HepG2 (cell line): ENCODE results near the gene GRK3. TPM values are rescaled to one million over a fixed set of nuclear protein-coding genes. Genes with fewer than 3 reads are reported as not detected.

Experiments
- ATAC-seq: fragments of 200-7000 bp; cut with Tn5 transposase; 3 replicates; pipeline ENCODE4 v1.9.1; 2020; ENCODE audit warnings: mild to moderate bottlenecking, moderate library complexity
- BruUV-seq: library from RNA; stranded (reverse); fragments of 400-500 nt; replicated peaks from 2 replicates; lab custom pipeline; 2021; lab: Mats Ljungman, UMichigan
- CTCF ChIA-PET: fragments of 300-600 bp; formaldehyde crosslinking; extraction: SDS; loops from one replicate; lab custom pipeline; 2021; ENCODE audit warnings: low total read pairs, inconsistent platforms, low intra/inter-chr PET ratio; lab: Yijun Ruan, JAX
- POLR2A ChIA-PET: fragments of 350-600 bp; sonication (Branson Sonifier 250); formaldehyde crosslinking; loops from one replicate; lab custom pipeline; 2020; ENCODE audit warnings: antibody characterized with exemption, inconsistent platforms; lab: Yijun Ruan, JAX
- DNase-seq: peaks from one replicate; pipeline ENCODE4 v3.0.0-alpha.2; 2015; ENCODE audit warnings: low spot score
- FAIRE-seq: peaks from 3 replicates; lab custom pipeline; 2011; peaks lifted over from hg19 to GRCh38; lab: Jason Lieb, UNC
- H2AFZ ChIP-seq: one replicate; pipeline ENCODE4 v1.6.1; 2011; ENCODE audit warnings: low read length, inconsistent platforms
- H3K27ac ChIP-seq: fragments of 300-600 bp; 3 replicates; pipeline ENCODE4 v1.8.0; 2011; ENCODE audit warnings: mixed run types, mild to moderate bottlenecking, mixed read lengths, low read length, inconsistent platforms; ENCODE audit not compliant: insufficient read depth; ENCODE audit errors: extremely low read length
- H3K27me3 ChIP-seq, 2 experiments: fragments of 200-600 bp in 1 of 2; 2 replicates in 1 of 2; 3 replicates in 1 of 2; pipeline versions ENCODE4 v1.6.0 to v1.8.0; 2011; ENCODE audit warnings: low read length in 2 of 2, mild to moderate bottlenecking in 2 of 2, moderate library complexity in 2 of 2, inconsistent platforms in 1 of 2; ENCODE audit not compliant: insufficient read depth in 2 of 2, control insufficient read depth in 1 of 2
- H3K36me3 ChIP-seq, 2 experiments: fragments of 200-600 bp in 1 of 2; replicated peaks in 1 of 2; 2 replicates in 1 of 2; 3 replicates in 1 of 2; pipeline versions ENCODE4 v1.5.1 to v1.8.0; 2011; ENCODE audit warnings: low read length in 2 of 2, inconsistent platforms in 1 of 2; ENCODE audit not compliant: insufficient read depth in 2 of 2, control insufficient read depth in 1 of 2
- H3K4me1 ChIP-seq: 2 replicates; pipeline ENCODE4 v1.5.1; 2012; ENCODE audit warnings: low read length, inconsistent platforms; ENCODE audit not compliant: insufficient read depth
- H3K4me2 ChIP-seq: 2 replicates; pipeline ENCODE4 v1.6.0; 2011; ENCODE audit warnings: low read depth, low read length, inconsistent platforms
- H3K4me3 ChIP-seq, 3 experiments: fragments of 200-600 bp in 1 of 3; sonication (generic), shearing (Covaris generic) in 1 of 3; replicated peaks in 1 of 3; 2 replicates each; pipeline ENCODE4 v1.5.1; 2011 to 2016; ENCODE audit warnings: low read length in 3 of 3, inconsistent platforms in 2 of 3, low read depth in 2 of 3, mild to moderate bottlenecking in 2 of 3, control low read depth in 1 of 3, mixed read lengths in 1 of 3; ENCODE audit not compliant: insufficient read depth in 1 of 3
- H3K79me2 ChIP-seq: one replicate; pipeline ENCODE4 v1.6.1; 2011; ENCODE audit warnings: low read length, inconsistent platforms; ENCODE audit not compliant: insufficient read depth
- H3K9ac ChIP-seq: 2 replicates; pipeline ENCODE4 v1.6.0; 2011; ENCODE audit warnings: mild to moderate bottlenecking, low read depth, low read length, inconsistent platforms; ENCODE audit not compliant: insufficient read depth
- H3K9me3 ChIP-seq: 2 replicates; pipeline ENCODE4 v1.5.1; 2012; ENCODE audit warnings: mild to moderate bottlenecking, low read length
- H4K20me1 ChIP-seq: 2 replicates; pipeline ENCODE4 v1.6.0; 2011; ENCODE audit warnings: inconsistent platforms, mild to moderate bottlenecking, low read length, moderate library complexity; ENCODE audit not compliant: insufficient read depth
- ARNTL ChIP-seq: sonication (generic); formaldehyde crosslinking; IDR thresholded peaks from 2 replicates; pipeline ENCODE4 v1.4.0; 2020; ENCODE audit warnings: mild to moderate bottlenecking, missing genetic modification reagents
- CREB1 ChIP-seq, 2 experiments: fragments of 450-650 bp in 1 of 2; IDR thresholded peaks; 2 replicates each; pipeline ENCODE4 v1.6.1; 2016 to 2017; ENCODE audit warnings: control low read depth in 1 of 2, mild to moderate bottlenecking in 1 of 2, missing compliant biosample characterization in 1 of 2, missing genetic modification characterization in 1 of 2
- EHMT2 ChIP-seq: fragments of 200-600 bp; sonication (generic); IDR thresholded peaks from 2 replicates; pipeline ENCODE4 v1.7.0; 2017; ENCODE audit warnings: antibody characterized with exemption, low read depth, low read length, borderline replicate concordance
- KLF12 ChIP-seq: sonication (generic); formaldehyde crosslinking; IDR thresholded peaks from 2 replicates; pipeline ENCODE4 v1.4.0; 2020; ENCODE audit warnings: missing genetic modification reagents, borderline replicate concordance
- PATZ1 ChIP-seq: sonication (generic); formaldehyde crosslinking; IDR thresholded peaks from 2 replicates; pipeline ENCODE4 v1.4.0; 2020; ENCODE audit warnings: missing genetic modification reagents
- RFXAP ChIP-seq: sonication (generic); formaldehyde crosslinking; IDR thresholded peaks from 2 replicates; pipeline ENCODE4 v1.4.0; 2020; ENCODE audit warnings: missing genetic modification reagents, borderline replicate concordance
- SALL1 ChIP-seq: sonication (generic); formaldehyde crosslinking; IDR thresholded peaks from 2 replicates; pipeline ENCODE4 v1.8.0; 2022; ENCODE audit warnings: mild to moderate bottlenecking, missing genetic modification reagents
- TGIF2 ChIP-seq: IDR thresholded peaks from 2 replicates; pipeline ENCODE4 v1.6.1; 2016; ENCODE audit warnings: control low read depth, missing compliant biosample characterization
- ZBTB42 ChIP-seq: sonication (generic); formaldehyde crosslinking; IDR thresholded peaks from 2 replicates; pipeline ENCODE4 v1.5.0; 2020; ENCODE audit warnings: mild to moderate bottlenecking, missing genetic modification reagents
- ZNF790 ChIP-seq: sonication (generic); formaldehyde crosslinking; IDR thresholded peaks from 2 replicates; pipeline ENCODE4 v1.8.0; 2022; ENCODE audit warnings: missing genetic modification reagents, mild to moderate bottlenecking, borderline replicate concordance
- WGBS: methylation state at CpG from one replicate; pipeline ENCODE4 v1.1.6; 2017; ENCODE audit warnings: low lambda C conversion rate; 5-methylcytosine and 5-hydroxymethylcytosine counted together
- in situ Hi-C: cut with HindIII; loops from 2 replicates; pipeline ENCODE4 v1.10.0; 2017; ENCODE audit warnings: low pct_unique_long_range_greater_than_20kb; ENCODE audit not compliant: extremely low pct_ligation_motif_present
- intact Hi-C: fragments of 100-400 bp; cut with micrococcal nuclease; formaldehyde crosslinking; loops from one replicate; pipeline ENCODE4 v1.10.0; 2022; ENCODE audit not compliant: unreplicated experiment
- polyA plus RNA-seq, 8 experiments: library from polyadenylated mRNA; depleted of rRNA in 3 of 8; stranded (reverse) in 7 of 8; unstranded in 1 of 8; fragments of >200 nt; fragmentation: Illumina TruSeq in 4 of 8; extraction: Trizol in 4 of 8; gene quantifications; 2 replicates each; pipeline versions ENCODE4 v1.2.1 to v1.2.3, GENCODE V29; 2011 to 2016; ENCODE audit warnings: low read depth in 4 of 8, missing spikeins in 1 of 8, mixed read lengths in 1 of 8; ENCODE audit not compliant: insufficient read depth in 1 of 8
- total RNA-seq, 5 experiments: library from RNA; depleted of rRNA; stranded (reverse); fragments of >200 nt; fragmentation: Illumina TruSeq; extraction: Trizol; gene quantifications; 2 replicates each; pipeline ENCODE4 v1.2.3, GENCODE V29; 2016; ENCODE audit warnings: low read depth in 1 of 5

The GRK3 gene
- total and polyA plus RNA-seq, 2 of the 13 experiments (the other 11 are each of a cell fraction or from before 2014, with no cell fraction given), result 8.5 to 16.7 TPM

GRCh38 chr22:25645266-25645665, 80.8 kb downstream of the GRK3 start:
- Histone ChIP-seq H3K9ac (no peak overlapping the region), H3K27ac (no peak overlapping the region), H3K36me3 (no peaks in the 10 kb centered on the region), H3K9me3 (no peaks in the 10 kb centered on the region), H3K4me2 (no peak overlapping the region), H3K27me3 (no peaks in the 10 kb centered on the region), H4K20me1 (no peaks in the 10 kb centered on the region), H3K4me3 (no peak overlapping the region), H3K4me1 (no peaks in the 10 kb centered on the region), H3K79me2 (no peaks in the 10 kb centered on the region), H2AFZ (no peak overlapping the region)
- CTCF ChIA-PET, result no interaction called here
- TF ChIP-seq TGIF2 (no peak), RFXAP (CRISPR knock-in tag) (no peak), ZNF790 (CRISPR knock-in tag) (no peak), SALL1 (CRISPR knock-in tag) (no peak), ARNTL (CRISPR knock-in tag) (no peak), ZBTB42 (CRISPR knock-in tag) (no peak), KLF12 (no peak), PATZ1 (CRISPR knock-in tag) (no peak), CREB1 (IDR thresholded peaks at IDR 0.05) (no peak), CREB1 (CRISPR knock-in tag; IDR thresholded peaks at IDR 0.05) (no peak), EHMT2 (no peak)
- intact Hi-C loops, result no loop called here
- no TSS peak for BruUV-seq
- ATAC-seq, result no peak
- DNase-seq, result no peak
- WGBS, result 97% methylated on average over 6 of the region's 6 CpGs
- POLR2A ChIA-PET, result no interaction called here
- in situ Hi-C loops, result no loop called here
- no peak for FAIRE-seq
